A673 (cell line): ENCODE measurements around the gene NPC1.

Experiments
- EZH2 ChIP-seq: fragments of 200-600 bp; sonication (generic); IDR thresholded peaks from 2 replicates; pipeline ENCODE4 v1.6.1; 2017; ENCODE audit warnings: borderline replicate concordance, low read depth, mild to moderate bottlenecking, mixed read lengths, antibody characterized with exemption, low read length; ENCODE audit not compliant: poor library complexity, severe bottlenecking
- TF ChIP-seq, protein P1 (sequence below): fragments of 300-800, 200-600 bp; sonication (generic); conservative IDR thresholded peaks from 2 replicates; pipeline ENCODE4 v1.5.1; 2017; ENCODE audit warnings: low read depth, mild to moderate bottlenecking, antibody characterized with exemption, low read length, moderate library complexity, mixed read lengths

DNA sequence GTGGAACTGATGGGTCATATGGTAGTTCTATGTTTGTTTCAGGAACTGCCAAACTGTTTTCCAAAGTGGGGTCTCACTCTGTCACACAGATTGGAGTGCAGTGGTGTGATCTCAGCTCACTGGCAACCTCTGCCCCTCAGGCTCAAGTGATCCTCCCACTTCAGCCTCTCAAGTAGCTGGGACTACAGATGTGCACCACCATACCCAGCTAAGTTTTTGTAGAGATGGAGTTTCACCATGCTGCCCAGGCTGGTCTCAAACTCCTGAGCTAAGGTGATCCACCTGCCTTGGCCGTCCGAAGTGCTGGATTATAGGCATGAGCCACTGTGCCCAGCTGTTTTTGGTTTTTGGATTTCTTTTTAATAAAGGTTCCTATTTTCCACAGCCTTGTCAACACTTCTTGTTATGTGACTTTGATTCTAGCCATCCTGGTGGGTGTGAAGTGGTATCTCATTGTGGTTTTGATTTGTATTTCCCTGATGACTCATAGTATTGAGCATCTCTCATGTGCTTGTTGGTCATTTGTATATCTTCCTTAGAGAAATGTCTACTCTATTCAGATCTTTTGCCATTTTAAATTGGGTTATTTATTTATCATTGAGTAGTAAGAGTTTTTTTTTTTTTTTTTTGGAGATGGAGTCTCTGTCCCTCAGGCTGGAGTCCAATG is 22.8 kb downstream of the NPC1 start:
- TF ChIP-seq, protein P1, sequence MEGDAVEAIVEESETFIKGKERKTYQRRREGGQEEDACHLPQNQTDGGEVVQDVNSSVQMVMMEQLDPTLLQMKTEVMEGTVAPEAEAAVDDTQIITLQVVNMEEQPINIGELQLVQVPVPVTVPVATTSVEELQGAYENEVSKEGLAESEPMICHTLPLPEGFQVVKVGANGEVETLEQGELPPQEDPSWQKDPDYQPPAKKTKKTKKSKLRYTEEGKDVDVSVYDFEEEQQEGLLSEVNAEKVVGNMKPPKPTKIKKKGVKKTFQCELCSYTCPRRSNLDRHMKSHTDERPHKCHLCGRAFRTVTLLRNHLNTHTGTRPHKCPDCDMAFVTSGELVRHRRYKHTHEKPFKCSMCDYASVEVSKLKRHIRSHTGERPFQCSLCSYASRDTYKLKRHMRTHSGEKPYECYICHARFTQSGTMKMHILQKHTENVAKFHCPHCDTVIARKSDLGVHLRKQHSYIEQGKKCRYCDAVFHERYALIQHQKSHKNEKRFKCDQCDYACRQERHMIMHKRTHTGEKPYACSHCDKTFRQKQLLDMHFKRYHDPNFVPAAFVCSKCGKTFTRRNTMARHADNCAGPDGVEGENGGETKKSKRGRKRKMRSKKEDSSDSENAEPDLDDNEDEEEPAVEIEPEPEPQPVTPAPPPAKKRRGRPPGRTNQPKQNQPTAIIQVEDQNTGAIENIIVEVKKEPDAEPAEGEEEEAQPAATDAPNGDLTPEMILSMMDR, result no peak
- TF ChIP-seq EZH2, result no peak
